Prostate gland (tissue), 2 donors: ENCODE measurements around the gene DOK1. TPM values are rescaled to one million over a fixed set of nuclear protein-coding genes. Genes with fewer than 3 reads are reported as not detected.
A peak's percentile ranks its signal among the peaks of the same experiment; 100 is the strongest.

ENCODE experiments used
- DNase-seq: peaks from one replicate; pipeline ENCODE4 v3.0.0-alpha.2; 2019; ENCODE audit warnings: low spot score
- H3K27ac ChIP-seq, 2 donors: fragments of 200-600 bp; sonication (generic); 2 replicates each; pipeline ENCODE4 v1.5.1; 2017 to 2019
- H3K27me3 ChIP-seq: fragments of 200-600 bp; sonication (generic); replicated peaks from 2 replicates; pipeline ENCODE4 v1.5.1; 2019; ENCODE audit not compliant: insufficient read depth
- H3K36me3 ChIP-seq, 2 donors: fragments of 200-600 bp; sonication (generic); 1 replicate in 1 of 2; 2 replicates in 1 of 2; pipeline versions ENCODE4 v1.5.1 to v1.8.1; 2017 to 2019
- H3K4me1 ChIP-seq: fragments of 200-600 bp; sonication (generic); replicated peaks from 2 replicates; pipeline ENCODE4 v1.5.1; 2019
- H3K4me3 ChIP-seq, 2 donors: fragments of 200-600 bp; sonication (generic); 2 replicates each; pipeline ENCODE4 v1.5.1; 2017 to 2019
- H3K9me3 ChIP-seq: fragments of 200-600 bp; sonication (generic); 2 replicates; pipeline ENCODE4 v1.5.1; 2017
- POLR2A ChIP-seq: fragments of 450-650 bp; IDR thresholded peaks from one replicate; pipeline ENCODE4 v1.6.1; 2016; ENCODE audit warnings: antibody characterized with exemption, mild to moderate bottlenecking
- POLR2AphosphoS5 ChIP-seq: sonication (generic); formaldehyde crosslinking; IDR thresholded peaks from one replicate; pipeline ENCODE4 v1.6.1; 2017; ENCODE audit warnings: antibody characterized with exemption
- WGBS: methylation state at CpG from one replicate; pipeline ENCODE4 v1.1.5; 2018; 5-methylcytosine and 5-hydroxymethylcytosine counted together
- intact Hi-C: fragments of 100-400 bp; cut with DNase I; formaldehyde crosslinking; loops from one replicate; pipeline ENCODE4 v1.14.2; 2022
- total RNA-seq, 2 donors: library from RNA; depleted of rRNA; stranded (reverse); fragments of >200 nt; gene quantifications; one replicate each; pipeline ENCODE4 v1.1.0, GENCODE V29; 2016
- TF ChIP-seq, protein P1 (sequence below), 4 experiments: fragments of 200-600 bp in 2 of 4; fragments of 450-650 bp in 2 of 4; sonication (generic) in 2 of 4; IDR thresholded peaks; 1 replicate in 3 of 4; 2 replicates in 1 of 4; pipeline ENCODE4 v1.5.1; 2016 to 2019; ENCODE audit warnings: antibody characterized with exemption in 4 of 4, mild to moderate bottlenecking in 2 of 4, moderate library complexity in 2 of 4

Gene DOK1
- total RNA-seq, 2 donors from 2014 or later: 4.5 to 18.9 TPM

DNA sequence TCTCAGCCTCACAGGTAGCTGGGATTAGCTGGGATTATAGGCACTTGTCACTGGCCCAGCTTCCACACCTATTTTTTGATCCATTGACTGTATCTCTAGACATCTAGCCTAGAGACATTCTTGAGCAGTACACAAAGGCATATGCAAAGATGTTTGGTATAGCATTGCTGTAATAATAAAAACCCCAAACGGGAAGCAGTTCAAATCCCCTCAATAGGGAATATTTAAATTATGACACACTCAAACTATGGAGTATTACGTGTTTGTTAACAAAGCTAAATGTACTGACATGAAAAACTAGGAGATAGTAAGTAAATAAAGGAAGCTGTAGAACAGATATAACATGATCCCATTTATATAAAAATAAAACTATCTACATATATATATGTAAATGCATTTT is 27.7 kb downstream of the DOK1 start:
- no peaks in the 10 kb centered on the region for H3K36me3 ChIP-seq
- DNase-seq: no peak
- intact Hi-C loops: loop anchor here (10.0 kb wide), 1 partner anchor 57 kb away; the partner anchor contains the start of genes AUP1, DQX1 and HTRA2
- H3K4me3 ChIP-seq: no peak overlapping the region
- no peaks in the 10 kb centered on the region for H3K9me3 ChIP-seq
- WGBS: 78% methylated on average over 2 of the region's 2 CpGs
- no peaks in the 10 kb centered on the region for H3K4me1 ChIP-seq
- H3K27me3 ChIP-seq: no peaks in the 10 kb centered on the region
- TF ChIP-seq POLR2AphosphoS5 (no peak), POLR2A (no peak)
- TF ChIP-seq, protein P1, sequence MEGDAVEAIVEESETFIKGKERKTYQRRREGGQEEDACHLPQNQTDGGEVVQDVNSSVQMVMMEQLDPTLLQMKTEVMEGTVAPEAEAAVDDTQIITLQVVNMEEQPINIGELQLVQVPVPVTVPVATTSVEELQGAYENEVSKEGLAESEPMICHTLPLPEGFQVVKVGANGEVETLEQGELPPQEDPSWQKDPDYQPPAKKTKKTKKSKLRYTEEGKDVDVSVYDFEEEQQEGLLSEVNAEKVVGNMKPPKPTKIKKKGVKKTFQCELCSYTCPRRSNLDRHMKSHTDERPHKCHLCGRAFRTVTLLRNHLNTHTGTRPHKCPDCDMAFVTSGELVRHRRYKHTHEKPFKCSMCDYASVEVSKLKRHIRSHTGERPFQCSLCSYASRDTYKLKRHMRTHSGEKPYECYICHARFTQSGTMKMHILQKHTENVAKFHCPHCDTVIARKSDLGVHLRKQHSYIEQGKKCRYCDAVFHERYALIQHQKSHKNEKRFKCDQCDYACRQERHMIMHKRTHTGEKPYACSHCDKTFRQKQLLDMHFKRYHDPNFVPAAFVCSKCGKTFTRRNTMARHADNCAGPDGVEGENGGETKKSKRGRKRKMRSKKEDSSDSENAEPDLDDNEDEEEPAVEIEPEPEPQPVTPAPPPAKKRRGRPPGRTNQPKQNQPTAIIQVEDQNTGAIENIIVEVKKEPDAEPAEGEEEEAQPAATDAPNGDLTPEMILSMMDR (IDR thresholded peaks at IDR 0.05): no peak
- no peak overlapping the region for H3K27ac ChIP-seq

DNA sequence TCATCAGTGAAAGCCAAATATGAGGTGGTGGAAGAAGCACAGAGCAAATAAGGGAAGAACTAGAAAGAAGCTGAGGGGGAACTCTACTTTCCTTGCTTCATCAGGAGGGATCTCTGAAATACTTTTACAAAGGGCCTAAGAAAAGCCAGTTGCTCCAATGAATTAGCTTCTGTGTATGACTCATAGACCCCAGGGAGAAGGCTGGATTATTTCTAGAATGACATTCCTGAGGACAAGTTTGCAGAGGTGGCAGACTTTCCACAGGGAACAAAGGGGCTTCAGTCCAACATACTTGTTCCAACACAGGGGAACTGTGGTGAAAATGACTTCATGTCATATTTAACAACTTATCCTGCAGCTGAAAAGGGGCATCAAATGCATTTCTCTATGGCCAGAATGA is 29.0 kb downstream of the DOK1 start:
- TF ChIP-seq POLR2AphosphoS5: no peak
- TF ChIP-seq, protein P1 (IDR thresholded peaks at IDR 0.05): no peak
- TF ChIP-seq POLR2A: no peak

DNA sequence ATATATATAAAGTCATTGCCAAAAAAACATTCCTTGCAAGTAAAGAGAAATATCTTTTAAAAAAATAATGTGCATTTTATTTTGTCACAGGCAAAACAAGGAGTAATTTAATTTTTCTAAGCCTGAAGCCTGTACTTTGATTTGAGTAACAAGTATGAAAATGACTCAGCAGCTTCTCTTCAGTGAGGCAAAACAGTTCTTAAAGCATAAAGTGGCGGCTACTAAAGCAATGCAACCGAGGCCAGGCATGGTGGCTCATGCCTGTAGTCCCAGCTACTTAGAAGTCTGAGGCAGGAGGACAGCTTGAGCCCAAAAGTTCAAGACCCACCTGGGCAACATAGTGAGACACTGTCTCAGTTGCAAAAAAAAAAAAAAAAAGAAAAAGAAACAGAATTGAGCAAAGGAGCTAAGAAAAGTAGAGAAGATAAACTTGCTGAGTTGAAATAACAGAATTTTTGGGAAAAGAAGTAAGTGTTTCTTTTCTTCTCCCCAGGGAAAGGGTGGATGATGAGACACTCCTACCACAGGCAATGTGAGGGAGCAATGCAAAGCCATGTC is 29.6 kb downstream of the DOK1 start:
- no peaks in the 10 kb centered on the region for H3K36me3 ChIP-seq
- no peak for TF ChIP-seq POLR2A
- TF ChIP-seq, protein P1 (IDR thresholded peaks at IDR 0.05): no peak
- TF ChIP-seq POLR2AphosphoS5: no peak
- no peak for DNase-seq
- no peak overlapping the region for H3K27ac ChIP-seq
- no peaks in the 10 kb centered on the region for H3K4me1 ChIP-seq
- H3K4me3 ChIP-seq: no peak overlapping the region
- intact Hi-C loops: loop anchor here (10.0 kb wide), 1 partner anchor 59 kb away; the partner anchor contains the start of genes AUP1, DQX1 and HTRA2
- WGBS: 64% methylated on average over 2 of the region's 2 CpGs
- no peaks in the 10 kb centered on the region for H3K9me3 ChIP-seq
- H3K27me3 ChIP-seq: no peaks in the 10 kb centered on the region

More for the DNA sequence above, 29.0 kb downstream of the DOK1 start:
- H3K36me3 ChIP-seq: no peaks in the 10 kb centered on the region
- H3K4me1 ChIP-seq: no peaks in the 10 kb centered on the region
- H3K9me3 ChIP-seq: no peaks in the 10 kb centered on the region
- H3K27me3 ChIP-seq: no peaks in the 10 kb centered on the region
- no peak overlapping the region for H3K27ac ChIP-seq
- no peak overlapping the region for H3K4me3 ChIP-seq
- DNase-seq: no peak
- intact Hi-C loops: loop anchor here (10.0 kb wide), 1 partner anchor 59 kb away; the partner anchor contains the start of genes AUP1, DQX1 and HTRA2

DNA sequence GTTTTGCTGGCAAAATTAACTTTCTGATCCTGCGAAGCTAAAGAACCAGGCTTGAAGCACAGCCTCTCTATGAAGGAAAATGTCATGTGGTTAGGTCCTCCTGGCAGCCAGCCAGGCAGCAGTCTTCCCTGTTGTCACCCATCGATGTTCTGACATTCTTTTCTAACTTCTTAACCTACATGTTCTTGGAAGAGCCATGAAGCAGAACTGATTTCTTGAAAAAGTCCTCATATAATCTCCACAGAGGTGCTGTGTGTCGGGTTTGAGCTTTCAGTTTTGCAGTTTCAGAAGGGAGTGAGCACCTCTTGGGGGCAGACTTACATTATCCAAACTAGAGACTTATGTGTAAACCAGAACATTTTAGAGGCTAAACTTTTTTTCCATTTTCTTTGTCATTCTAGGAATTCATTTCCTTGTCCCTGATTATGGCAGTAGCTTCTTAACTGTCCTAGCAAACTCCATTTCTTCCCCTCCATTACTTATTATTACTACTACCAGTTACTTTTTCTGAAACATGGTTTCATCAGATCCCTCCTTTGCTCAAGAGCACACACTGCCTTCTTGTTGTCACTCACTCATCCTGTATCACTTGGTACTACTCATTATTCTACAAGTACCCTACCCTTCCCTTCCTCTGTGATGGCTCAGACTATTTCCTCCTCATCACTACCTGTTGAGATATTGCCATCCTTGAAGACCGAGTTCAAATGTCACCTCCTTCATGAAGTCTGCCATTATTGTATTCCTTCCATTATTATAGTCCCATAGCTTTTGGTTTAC is 31.1 kb downstream of the DOK1 start:
- no peak for TF ChIP-seq POLR2A
- H3K9me3 ChIP-seq: no peaks in the 10 kb centered on the region
- 54% methylated on average over 4 of the region's 4 CpGs for WGBS
- H3K27ac ChIP-seq: no peak overlapping the region
- H3K27me3 ChIP-seq: no peaks in the 10 kb centered on the region
- DNase-seq: no peak
- no peak overlapping the region for H3K4me3 ChIP-seq
- H3K4me1 ChIP-seq: no peaks in the 10 kb centered on the region
- intact Hi-C loops: loop anchor here (2.0 to 10.0 kb wide), 2 partner anchors 61 to 103 kb away; partner anchors contain the start of genes AUP1, CCDC142, DQX1 and HTRA2
- no peaks in the 10 kb centered on the region for H3K36me3 ChIP-seq

DNA sequence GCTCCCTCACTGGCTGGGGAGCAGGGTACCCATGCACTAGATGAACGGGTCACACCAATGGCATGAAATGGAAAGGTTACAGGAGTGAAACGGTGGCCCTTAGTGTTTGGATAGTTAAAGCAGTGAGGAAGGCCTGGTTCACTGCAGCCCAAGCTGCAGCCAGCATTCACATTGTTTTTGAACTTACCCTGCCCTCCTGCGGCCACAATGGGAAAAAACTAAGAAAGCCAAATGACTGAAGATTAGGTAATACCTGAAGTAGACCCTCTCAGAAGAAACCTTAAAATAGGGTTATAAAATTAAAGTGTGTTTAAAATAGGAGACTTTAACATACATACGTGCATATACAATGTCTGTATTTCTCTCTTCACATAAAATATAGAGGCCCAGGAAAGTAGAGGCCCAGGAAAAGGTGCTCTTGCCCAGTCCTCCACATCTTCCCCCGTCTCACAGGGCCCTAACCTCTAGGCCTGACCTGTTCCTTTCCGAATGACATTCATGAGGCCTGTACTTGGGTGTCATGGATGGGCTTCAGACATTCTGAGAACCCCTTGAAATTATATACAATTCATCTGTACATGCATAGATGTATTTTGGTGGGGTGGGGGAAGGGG is 33.3 kb downstream of the DOK1 start:
- intact Hi-C loops: loop anchor here (2.0 to 10.0 kb wide), 2 partner anchors 63 to 105 kb away; partner anchors contain the start of genes AUP1, CCDC142, DQX1 and HTRA2
- 23% methylated on average over 6 of the region's 6 CpGs for WGBS
- no peaks in the 10 kb centered on the region for H3K9me3 ChIP-seq
- peak; percentile 63 for DNase-seq
- TF ChIP-seq, protein P1 (IDR thresholded peaks at IDR 0.05): peak in 3 of 4 experiments; percentile 21 to 75 (median 70)
- TF ChIP-seq POLR2AphosphoS5: peak; percentile 36
- no peak for TF ChIP-seq POLR2A
- no peaks in the 10 kb centered on the region for H3K4me1 ChIP-seq
- H3K4me3 ChIP-seq: no peak overlapping the region
- H3K27ac ChIP-seq: no peak overlapping the region
- no peaks in the 10 kb centered on the region for H3K27me3 ChIP-seq
- H3K36me3 ChIP-seq: no peaks in the 10 kb centered on the region
